Measurements from ENCODE around the gene ATF7. TPM values are rescaled to one million over a fixed set of nuclear protein-coding genes. Genes with fewer than 3 reads are reported as not detected.
"Not testable (repeated sequence)": the region's sequence is repeated elsewhere in the genome, so short reads cannot be mapped to it uniquely, and the experiment has no call there.

The ATF7 gene
- total RNA-seq, 1 experiment from 2014 or later: 3.9 TPM

DNA sequence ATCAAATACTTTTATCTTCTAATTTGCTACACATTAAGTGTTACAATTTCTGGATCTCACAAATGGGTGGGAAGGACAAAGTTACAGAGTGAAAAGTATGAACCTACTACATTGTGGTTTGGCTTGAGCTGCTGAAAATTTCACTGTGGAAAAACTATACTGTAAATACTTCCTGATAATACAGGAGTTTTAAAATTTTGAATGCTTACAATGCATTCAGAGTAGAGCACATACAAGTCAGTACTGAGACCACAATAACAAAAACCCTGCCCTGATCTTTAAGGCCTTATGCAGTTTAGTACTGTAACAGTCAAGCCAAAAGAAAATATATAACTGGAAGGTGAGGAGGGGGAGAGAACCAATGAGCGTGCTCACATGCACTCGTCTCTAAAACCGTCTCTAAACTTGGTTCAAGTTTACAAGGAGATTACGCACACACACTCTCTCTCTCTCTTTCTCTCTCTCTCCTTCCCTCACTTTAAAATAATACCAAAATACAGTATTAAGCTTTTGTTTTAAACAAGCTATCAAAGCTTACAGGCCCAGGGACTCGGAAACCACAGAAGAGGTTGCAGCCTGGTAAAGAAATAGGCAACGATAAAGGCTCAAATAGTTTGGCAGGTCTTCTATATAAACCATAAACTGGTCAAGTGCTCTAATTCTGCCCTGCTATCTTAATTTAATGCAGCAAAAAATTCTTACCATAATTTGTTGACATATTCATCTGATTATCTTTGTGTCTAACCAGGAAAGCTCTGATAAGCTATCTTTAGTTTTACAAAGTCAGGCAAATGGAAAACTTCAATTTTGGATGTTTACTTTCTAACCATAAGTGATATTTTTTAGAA, 58.0 kb downstream of the ATF7 start:
- no peak for DNase-seq (ENCODE audit: low spot score)

DNA sequence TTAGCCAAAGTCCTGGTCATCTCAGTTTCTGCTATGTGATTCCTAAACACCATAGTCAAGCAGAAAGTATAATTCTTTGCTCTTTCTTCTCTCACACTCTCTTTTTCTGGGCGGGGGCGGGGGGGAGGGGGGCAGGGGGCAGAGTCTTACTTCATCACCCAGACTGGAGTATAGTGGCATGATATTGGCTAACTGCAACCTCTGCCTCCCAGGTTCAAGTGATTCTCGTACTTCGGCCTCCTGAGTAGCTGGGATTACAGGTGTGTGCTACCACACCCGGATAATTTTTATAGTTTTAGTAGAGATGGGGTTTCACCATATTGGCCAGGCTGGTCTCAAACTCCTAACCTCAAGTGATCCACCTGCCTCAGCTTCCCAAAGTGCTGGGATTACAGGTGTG, 60.8 kb downstream of the ATF7 start:
- DNase-seq (ENCODE audit: low spot score): not testable (repeated sequence)

DNA sequence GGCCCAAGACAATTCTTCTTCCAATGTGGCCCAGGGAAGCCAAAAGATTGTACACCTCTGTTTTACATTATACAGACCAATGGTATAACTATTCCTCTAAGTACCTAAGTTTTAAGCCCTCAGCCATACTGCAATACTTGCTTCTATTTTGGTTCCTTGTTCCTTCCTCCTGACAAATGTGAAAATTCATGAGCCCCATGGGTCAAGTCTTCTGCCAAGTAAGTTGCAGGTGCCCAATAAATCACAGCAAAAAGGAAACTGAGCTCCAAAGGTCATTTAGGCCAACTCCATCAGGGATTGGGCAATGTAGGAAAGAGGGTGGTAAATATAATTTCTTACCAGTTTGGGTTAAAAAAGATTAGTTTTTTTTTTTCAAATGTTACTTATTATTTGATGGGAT, 61.2 kb downstream of the ATF7 start:
- no peak for DNase-seq (ENCODE audit: low spot score)

DNA sequence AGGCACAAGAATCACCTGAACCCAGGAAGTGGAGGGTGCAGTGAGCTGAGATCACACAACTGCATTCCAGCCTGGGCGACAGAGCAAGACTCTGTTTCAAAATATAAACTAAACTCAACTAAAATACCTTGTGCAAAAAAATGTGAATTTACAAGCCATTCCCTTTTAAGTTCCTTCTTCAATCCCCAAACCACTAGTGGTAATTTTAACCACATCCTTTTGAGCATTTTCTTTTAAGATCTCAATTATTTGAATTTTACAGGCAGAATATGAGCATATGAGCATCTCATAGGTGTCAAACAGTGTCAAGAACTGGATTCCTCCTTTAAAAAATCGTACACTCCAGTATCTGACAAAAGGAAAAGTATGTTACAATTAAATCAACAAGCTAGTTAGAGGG, 61.9 kb downstream of the ATF7 start:
- DNase-seq (ENCODE audit: low spot score): no peak

DNA sequence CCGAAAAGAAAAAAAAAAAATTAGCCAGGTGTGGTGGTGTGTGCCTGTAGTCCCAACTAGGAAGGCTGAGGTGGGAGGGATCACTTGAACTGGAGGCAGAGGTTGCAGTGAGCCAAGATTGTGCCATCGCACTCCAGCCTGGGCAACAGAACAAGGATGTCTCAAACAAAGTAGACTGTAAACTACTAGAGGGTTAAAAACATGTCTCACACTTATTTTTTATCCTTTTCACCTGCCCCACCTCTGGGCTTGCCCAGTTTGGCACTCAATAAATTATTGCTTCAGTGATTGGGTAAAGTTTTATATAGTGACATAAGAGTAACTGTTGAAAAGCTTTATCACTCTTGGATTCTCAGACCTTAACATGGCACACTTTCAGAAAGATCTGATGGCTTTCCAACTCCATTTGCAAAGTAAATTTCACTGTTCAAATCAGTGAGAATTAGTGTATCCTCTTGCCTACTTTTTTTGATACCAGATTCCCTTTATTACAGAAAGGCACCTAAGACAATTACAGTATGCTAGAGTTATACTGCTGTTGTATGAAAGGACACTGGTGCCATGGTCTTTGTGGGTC, 62.6 kb downstream of the ATF7 start:
- no peak for DNase-seq (ENCODE audit: low spot score)

DNA sequence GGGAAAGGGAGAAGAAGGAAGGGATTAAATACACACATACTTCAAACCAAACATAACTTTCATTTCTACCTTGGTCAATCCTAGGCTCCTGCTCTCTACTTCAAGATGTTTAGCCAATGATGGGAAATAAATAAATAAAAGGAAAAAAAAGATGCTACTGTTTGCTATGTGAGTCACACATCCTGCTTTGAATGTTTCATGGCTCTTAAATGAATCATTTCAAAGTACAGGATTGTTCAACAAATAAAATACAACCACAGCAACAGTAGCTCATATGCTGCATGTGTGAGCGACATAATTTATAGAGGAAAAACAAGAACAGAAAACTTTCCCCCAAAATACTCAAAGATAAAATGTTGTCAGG, 64.6 kb downstream of the ATF7 start:
- peak; percentile 84 for DNase-seq (ENCODE audit: low spot score)

DNA sequence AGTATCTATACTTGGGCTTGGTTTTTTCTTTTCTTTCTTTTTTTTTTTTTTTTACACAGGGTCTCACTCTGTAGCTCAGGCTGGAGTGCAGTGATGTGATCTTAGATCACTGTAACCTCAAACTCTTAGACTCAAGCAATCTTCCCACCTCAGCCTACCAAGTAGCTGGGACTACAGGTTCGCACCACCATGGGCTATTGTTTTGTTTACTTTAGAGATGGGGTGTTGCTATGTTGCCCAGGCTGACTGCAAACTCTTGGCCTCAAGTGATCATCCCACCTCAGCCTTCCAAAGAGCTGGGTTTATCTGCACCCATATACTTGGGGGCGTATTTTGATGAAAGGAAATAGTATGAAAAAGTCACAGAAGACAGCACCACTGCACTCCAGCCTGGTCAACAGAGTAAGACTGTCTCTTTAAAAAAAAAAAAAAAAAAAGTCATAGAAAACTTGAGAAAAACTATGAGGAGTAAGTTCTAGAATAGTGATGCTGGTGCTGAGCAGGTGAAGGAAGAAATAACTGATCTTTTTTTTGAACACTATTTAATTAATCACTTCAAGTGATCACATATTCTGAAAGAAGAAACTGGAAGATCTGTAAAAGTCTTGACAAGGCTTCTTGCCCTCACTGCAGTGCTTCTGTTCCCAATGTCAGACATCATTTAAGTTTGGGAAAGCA, 65.1 kb downstream of the ATF7 start:
- DNase-seq (ENCODE audit: low spot score): no peak

DNA sequence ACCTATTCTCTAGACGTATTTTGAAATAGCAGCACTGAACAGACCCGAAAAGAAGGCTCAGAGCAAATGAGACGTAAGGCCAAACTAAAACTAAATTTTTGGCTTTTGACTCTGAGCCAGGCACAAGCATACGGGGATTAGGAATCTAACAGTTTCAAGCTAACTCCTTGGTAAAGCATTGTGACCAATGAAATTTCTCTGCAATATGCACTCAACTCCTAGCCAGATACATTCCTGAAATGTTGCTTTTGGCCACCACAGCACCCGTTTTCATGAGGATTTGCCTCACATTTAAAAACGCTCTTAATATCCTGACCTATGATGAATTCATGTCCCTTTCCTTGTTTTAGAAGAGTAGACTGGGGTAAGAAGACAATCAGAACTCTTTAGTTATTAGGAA, 65.8 kb downstream of the ATF7 start:
- no peak for DNase-seq (ENCODE audit: low spot score)

DNA sequence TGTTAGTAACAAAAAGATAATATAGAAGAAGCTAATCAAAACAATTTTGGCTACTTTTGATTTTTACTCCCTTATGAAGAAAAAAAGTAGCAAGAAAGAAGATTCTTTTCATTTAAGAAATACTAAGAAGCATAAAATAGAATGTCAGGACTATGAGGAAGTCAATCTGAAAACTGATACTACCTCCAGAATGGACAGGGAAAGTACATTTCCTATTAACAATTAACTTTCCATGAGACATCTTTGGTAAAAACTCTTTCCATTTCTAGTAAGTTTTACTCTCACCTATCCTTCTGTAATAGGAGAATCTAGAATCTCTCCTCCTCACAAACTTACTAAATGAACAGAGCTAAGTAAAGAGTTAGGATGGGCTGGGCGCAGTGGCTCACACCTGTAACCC, 67.6 kb downstream of the ATF7 start:
- no peak for DNase-seq (ENCODE audit: low spot score)

DNA sequence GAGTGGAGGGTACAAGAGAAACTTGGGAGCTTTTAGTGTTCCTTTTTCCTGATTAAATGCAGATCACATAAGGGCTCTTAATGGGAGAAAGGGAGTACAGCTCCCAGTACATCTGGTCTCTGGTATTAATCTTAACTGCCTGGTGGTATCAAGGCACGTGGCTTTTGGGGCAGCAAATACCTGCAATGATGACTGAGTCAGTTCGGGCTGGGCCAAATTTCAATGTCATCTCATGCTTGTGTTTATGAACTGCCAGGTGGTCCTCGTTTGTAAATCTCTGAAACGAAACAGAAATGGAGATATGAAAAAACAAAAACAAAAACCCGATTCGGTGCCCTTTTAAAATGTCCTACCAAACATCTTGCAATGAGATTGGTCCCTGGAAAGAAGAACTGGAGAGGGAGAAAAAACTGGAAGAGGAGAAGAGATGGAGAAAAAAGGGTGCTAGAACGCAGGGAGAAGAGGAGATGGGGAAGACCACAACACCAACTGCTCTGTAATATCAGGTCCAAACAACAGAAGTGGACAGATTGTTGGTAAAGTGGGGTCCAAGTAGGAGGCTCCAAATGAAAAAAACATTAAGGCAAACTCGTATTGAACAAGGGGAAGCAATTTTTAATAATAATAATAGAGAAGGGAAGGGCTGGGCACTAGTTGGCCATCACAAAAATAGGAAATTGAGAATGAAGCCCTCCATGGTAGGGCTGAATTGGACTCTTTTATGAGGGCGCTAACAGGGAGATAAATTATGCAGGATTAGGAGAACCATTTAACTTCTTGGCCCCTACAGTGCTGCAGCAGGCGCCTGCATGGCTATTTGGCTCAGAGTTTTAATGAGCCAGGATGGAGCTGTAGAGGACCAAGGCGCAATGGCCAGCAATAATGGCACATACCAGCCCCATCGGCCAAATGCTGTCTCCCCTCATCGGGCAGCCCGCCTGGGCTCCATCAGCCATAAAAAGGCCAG, 73.5 kb downstream of the ATF7 start:
- no peak for DNase-seq (ENCODE audit: low spot score)

DNA sequence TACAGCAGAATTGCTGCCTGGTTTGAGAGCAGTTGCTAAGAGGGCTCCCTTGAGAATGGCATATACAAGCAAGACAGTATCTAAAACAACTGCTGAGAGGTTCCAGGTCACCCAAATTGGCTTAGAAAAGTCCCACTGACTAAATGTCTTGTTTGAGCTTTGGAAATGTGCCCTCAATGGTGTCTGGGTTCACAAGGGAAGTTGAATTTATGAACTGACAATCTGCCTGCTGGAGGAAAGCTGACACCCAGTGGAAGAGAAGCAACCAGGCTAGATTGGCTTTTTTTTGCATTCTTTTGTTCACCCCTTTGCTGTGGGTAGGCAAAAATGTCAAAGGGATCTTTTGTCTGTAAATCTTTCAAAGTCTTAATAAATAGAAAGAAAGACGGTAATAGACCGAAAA, 74.3 kb downstream of the ATF7 start:
- DNase-seq (ENCODE audit: low spot score): no peak

DNA sequence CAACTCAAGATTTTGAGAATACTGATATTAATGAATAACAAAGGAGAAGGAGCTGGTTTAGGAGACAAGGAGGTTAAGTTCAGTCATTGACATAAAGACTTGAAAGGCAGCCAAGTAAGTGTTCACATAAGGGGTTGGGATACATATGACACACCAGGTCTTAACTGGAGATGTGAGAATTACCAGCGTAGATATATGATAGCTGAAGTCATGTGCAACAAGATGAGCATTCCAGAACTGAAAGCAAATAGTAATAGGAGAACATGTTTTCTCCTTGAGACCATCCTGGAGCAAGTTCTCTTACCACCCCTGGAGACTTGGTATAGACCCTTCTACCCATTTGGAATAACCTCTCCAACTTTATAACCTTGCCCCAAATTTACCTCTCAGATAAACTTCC, 75.6 kb downstream of the ATF7 start:
- no peak for DNase-seq (ENCODE audit: low spot score)

DNA sequence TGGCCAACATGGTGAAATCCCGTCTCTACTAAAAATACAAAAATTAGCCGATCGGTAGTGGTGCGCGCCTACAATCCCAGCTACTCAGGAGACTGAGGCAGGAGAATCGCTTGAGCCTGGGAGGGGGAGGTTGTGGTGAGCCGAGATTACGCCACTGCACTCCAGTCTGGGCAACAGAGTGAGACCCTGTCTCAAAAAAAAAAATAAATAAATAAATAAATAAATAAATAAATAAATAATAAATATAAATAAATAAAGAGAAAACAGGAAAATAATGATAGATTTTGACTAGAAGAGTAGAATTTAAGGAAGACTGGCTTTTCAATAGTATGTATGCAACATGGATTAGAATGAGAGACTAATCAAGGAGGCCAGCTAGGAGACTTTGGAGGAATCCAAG, 76.1 kb downstream of the ATF7 start:
- not testable (repeated sequence) for DNase-seq (ENCODE audit: low spot score)

DNA sequence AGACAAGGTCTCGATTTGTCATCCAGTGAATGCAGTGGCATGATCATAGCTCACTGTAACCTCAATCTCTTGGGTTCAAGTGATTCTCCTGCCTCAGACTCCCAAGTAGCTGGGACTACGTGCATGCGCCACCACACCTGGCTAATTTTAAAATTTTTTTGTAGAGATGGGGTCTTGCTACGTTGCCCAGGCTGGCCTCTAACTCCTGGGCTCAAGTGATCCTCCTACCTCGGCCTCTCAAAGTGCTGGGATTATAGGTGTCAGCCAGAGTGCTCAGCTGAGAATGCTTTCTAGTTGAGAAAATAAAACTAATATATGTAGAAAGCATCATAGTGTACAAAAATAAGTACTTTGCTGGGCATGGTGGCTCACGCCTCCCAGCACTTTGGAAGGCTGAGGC, 77.8 kb downstream of the ATF7 start:
- DNase-seq (ENCODE audit: low spot score): not testable (repeated sequence)

DNA sequence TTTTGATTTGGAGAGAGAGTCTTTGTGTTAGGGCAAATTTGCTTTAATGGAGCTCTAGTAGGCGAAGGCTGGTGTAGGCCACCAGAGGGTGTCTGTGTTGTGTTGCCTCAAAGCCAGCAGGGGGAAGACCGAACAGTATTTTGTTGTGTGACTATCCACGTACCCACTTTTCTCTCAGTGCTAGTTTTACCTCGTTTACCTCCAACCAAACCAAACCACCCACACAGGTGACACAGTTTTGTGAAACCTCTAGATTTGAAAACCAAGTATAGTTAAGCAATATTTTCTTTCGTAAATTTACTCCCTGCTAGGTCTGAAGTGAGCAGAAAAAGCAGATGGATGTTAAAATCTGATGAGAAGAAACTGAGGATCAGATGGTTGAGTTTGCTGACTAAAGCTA, 82.6 kb downstream of the ATF7 start:
- peak; percentile 57 for DNase-seq (ENCODE audit: low spot score)

DNA sequence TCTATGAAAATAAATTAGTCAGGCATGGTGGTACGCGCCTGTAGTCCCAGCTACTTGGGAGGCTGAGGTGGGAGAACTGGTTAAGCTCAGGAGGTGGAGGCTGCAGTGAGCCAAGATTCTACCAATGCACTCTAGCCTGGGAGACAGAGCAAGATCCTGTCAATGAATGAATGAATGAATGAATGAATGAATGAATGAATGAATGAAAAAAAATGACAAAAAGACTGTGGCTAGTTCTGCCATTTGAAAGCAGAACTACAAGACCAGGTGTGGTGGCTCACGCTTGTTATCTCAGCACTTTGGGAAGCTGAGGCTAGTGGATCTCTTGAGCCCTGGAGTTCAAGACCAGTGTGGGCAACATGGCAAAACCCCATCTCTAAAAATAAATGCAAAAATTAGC, 86.7 kb downstream of the ATF7 start:
- no peak for DNase-seq (ENCODE audit: low spot score)

DNA sequence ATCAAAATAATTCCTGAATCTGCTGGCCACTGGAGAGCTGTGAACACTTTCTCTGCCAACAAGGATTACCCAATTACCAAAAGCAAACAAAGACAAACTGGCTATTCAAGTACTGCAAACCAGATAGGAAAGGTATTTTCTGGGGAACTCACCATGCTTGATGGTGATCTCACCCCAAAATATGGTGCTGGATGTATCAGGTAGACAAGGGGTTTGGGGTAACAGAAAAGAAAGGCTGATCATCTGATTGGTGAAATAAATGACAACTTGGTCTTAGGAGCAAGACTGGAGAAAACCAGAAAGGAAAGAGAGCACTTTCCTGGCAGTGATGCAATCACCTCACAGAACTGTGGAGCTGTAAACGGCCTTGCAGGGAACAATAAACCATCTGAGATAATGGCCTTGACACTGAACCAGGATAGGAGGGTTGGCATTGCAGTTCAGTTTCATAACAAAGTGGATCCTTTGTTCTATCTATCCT, 87.9 kb downstream of the ATF7 start:
- peak; percentile 9 for DNase-seq (ENCODE audit: low spot score)

DNA sequence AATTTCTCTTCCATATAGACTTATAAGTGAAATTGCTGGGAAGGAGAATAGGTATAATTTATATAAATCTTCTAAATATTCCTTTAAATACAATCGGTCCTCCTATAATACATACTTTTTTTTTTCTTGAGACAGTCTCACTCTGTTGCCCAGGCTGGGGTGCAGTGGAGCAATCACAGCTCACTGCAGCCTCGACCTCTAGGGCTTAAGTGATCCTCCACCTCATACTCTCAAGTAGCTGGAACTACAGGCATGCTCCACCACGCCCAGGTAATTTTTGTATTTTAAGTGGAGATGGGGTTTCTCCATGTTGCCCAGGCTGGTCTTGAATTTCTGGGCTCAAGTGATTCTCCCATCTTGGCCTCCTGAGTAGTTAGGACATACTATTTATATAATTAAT, 89.2 kb downstream of the ATF7 start:
- no peak for DNase-seq (ENCODE audit: low spot score)

DNA sequence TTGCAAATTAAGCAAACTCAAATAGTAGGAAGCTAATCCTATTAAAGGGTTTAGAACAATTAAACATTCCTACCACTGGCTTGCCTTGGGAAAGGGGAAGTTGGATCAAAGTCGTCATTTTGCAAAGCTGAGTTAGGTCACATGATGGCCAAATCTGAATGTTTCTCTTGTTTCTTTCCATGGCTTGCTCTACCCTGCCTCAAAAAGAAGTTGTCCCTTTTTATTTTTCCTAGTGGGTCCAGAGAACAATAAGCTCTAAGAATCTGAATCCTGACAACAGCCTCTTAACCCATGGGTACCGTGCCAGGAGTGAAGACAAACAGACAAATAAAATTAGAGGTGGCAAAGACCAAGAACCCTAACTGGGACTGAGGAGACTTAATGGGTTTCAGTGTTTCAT, 92.7 kb downstream of the ATF7 start:
- no peak for DNase-seq (ENCODE audit: low spot score)

DNA sequence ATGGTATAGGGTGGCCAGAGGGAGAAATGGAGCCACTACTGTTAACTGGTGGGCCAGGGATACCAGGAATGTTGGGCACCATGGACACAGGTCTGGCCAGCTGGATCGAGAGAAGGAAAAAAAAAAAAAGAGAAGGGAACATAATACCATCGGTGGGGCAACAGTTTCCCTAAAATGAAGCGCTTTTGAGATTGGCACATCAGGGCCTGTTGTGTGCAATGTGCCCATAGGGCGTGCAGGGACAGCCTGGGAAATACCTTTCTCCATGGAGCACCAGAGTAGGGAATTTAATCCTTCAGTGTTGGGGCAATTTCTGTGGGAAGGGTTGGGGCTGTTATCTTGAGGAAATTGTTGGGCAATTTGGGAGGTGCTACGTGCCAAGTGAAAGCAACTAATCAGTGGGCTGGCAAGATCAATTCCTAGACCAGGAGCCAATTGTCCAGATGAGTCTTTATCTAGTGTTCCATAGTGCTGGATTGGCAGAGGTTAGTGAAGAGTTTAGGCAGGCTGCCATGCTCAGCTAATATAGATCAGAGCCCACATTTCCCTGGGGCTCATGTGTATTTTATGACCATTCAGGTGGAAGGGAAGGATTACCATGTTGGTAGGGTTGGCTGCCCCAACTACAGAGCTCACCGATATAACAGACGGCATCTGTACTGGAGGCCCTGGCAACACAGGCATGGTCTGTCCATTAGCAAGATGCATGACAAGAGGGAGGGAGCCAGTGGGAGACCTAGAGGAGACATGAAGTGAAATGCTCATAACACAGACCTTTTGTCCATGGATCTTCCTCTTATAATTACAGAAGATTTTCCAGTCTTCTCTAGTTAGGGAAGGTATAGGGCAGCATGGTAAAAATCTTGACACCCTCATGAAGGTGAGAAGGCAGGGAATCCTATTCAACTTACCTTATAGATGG, 93.4 kb downstream of the ATF7 start:
- DNase-seq (ENCODE audit: low spot score): no peak

DNA sequence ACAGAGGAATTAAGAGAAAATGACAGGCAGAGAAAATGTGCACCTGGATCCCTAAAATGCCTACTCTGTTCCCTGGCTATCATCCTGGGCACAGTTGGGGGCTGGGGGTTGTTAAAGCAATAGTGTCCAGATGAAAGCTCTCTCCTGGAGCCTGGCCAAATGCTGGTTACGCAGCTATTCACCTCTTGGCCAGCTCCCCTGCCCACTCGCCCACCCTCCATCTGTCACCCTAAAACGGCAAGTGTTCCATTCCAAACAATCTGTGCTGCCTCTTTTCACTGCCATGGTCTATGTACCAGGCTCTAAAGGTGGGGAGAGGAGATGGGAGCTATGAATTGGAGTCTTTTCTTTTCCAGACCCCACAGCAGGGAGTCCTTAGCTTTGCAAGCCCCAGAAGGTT, 94.2 kb downstream of the ATF7 start:
- DNase-seq (ENCODE audit: low spot score): no peak
